GM19395 (cell line): Measurements from ENCODE around the gene RNF17.
"Not testable (repeated sequence)": the region's sequence is repeated elsewhere in the genome, so short reads cannot be mapped to it uniquely, and the experiment has no call there.

Experiments
- ATAC-seq: cut with Tn5 transposase; IDR thresholded peaks from one replicate; pipeline ENCODE4 v1.9.1; 2021; ENCODE audit warnings: mild to moderate bottlenecking, moderate library complexity; ENCODE audit not compliant: unreplicated experiment

Gene RNF17

DNA sequence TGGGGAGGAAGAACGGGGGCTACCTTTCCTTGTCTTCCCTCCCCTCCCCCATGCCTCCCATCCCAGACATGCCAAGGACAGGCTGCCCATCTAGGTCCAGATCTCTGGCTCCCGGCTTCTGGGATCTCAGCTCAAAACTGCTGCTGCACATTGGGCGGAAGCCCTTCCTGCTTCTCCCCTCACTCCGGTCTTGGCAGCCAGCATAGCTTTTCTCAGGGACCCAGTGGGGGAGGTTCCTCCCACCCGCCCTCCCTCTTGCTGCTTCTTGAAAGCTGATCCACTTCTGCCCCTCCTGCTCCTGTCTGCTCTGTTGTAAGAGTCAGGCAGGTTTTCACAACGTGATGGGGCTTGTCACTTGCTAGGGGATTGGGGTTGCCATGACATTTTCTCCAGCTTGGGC is 21.7 kb upstream of the RNF17 start:
- ATAC-seq, result no peak

DNA sequence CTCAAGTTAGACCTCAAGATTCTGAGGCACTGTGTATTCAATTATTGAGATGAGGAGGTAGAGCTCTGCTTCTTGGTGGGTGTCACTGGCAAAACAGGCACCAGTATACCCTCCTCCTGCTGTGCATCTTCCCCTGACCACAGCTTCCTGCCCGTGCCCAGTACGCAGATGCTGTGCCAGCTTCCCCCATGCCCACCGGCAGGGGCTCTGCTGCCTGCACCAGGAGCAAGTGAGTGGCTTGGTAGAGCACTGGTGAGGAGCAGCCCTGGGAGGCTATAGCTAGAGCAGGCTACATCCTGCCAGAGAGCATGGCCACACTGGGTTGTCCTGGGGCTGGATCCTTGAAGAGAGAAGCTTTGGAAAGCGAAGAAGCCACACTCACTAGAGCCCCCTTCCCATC is 21.0 kb upstream of the RNF17 start:
- ATAC-seq, result no peak

DNA sequence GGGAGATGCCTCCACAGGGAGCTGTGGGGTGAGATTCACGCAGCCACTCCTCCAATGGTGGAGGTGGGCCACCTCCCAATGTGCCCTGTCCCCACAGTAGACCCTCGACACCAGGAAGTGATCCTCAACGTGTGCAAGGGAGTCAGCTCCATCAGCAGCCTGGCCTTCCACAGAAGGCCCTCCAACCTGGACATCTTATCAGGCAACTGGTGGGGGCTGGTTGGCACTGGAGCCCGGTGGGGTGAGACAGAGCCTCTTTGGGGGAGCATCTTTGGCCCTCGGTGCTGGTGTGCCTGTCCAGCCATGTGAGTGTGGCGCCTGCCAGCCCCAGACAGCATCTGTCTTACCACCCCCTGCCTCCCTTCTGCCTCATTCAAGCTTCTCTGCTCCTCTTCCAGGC is 19.7 kb upstream of the RNF17 start:
- no peak for ATAC-seq

DNA sequence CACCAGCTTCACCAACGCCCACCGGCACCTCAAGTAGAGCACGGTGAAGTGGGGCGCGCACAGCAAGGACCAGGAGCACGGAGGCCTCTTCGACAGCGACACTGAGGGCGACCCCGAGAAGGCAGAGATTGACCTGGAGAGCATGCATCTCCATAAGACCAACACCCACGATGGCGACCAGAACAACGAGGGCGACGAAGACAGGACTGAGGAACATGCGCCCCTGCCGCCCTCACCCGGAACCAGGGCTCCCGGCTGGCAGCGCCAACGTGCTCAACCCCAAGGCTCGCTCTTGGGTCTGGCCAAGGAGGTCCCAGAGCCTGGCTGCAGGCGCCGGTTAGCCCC is 18.5 kb upstream of the RNF17 start:
- ATAC-seq, result no peak

DNA sequence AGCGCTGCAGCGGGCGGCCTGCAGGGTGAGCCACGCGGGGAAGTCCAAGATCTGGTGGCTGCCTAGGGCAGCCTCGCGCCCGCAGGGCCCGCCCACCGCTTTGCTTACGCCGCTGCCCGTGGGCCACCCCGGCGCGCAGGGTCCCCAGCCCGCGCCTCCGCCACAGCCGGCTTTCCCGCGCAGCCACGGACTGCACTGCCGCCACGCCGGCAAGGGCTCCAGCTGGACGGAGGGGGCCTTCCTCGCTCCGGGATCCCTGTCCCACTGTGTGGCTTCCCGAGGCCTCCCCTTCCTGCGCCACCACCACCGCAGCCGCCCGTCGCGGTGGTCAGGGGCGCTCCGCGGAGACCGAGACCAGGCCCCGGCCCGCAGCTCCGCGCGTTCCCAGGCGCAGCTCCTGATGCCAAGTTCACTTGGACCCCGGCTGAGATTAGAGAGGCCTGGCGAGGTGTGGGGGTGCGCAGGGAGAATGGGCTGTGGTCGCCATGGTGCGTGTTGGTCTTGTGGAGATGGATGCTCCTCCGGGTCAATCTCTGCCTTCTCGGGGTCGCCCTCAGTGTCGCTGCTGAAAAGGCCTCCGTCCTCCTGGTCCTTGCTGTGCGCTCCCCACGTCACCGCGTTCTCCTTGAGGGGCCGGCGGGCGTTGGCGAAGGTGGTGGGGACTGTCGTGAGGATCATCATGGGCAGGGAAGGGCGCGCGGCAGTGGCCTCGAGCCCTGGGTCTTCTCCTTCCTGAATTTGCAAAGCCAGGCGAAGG is 17.9 kb upstream of the RNF17 start:
- ATAC-seq, result no peak

DNA sequence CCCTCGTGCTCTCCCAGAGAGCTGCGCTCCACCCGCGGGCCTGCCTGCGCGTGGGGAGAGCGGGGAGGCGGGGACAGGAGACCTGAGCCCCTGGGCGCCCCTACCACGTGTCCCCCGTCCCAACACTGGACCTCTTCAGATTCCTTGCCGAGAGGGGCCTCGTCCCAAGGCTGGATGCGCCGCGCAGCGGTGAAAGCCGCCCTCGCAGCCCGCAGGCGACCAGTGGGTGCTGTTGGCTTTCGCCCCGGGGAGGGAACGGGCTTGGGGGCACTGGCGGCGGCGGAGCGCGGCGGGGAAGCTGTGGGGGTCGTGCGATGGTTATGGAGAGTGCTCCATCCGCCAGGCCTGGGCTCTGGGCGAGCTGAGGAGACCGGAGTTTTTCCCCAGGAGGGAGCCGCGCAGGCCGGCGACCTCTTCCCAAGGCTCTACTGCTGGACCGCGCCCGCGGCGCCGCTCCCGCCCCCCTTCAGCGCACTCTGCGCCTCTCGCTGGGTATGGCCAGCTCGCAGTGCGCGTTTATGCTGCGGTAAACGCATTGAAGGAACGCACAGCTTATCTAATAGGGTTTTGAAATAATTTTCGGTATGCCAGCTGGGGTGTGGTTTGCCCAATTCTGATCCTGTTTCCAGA is 17.2 kb upstream of the RNF17 start:
- ATAC-seq, result no peak

DNA sequence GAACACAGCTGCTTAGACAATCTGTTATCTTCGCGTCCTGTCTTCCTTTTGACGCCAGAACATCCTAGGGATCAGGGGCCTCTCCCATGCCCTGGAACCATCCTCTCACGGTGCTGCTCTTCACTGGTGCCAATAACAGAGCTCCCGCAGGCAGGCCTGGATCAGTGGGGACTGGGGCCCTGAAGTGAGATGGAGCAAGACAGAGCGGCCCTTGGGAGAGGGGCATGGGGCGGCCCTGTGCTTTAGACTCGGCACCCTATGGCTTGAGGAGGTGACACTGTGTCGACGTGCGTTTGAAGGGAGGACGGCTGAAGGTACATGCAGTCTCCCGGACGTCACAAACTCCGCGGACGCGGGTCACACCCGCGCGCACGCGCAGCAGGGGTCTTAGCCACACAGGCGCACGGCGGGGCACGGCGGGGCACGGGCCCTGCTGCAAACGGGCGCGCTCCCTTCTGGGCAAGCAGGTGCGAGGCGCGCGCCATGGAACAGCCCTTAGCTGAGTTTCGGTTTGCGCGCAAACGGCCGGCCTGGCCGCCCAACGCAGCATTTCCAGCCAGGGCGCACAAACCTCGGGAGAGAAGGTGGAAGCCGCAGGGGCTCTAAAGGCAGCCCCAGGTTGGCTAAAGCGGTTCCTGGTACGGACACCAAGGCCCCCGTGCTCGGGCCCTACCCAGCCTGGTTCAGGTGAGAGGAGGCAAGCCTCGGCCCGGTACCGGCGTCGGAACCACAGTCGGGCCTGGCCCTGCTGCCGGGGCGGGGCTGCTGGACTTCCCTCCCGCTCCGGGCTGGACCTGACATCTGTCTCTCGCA is 16.5 kb upstream of the RNF17 start:
- ATAC-seq, result no peak

DNA sequence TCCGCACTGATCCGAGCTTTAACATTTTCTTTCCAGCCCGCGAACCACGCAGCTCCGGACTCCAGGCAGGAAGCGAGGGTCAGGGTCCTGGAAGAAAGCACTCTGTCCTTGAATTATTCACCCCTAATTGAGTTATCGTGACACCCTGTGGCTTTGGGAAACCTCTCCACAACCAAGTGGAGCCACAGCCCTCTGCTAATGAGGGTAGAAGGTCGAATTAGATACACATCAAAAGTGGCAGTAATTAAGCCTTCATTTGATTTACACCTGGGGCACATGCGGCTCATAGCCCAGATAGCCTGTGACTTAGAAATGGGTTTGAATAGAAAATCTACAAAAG is 15.9 kb upstream of the RNF17 start:
- no peak for ATAC-seq

DNA sequence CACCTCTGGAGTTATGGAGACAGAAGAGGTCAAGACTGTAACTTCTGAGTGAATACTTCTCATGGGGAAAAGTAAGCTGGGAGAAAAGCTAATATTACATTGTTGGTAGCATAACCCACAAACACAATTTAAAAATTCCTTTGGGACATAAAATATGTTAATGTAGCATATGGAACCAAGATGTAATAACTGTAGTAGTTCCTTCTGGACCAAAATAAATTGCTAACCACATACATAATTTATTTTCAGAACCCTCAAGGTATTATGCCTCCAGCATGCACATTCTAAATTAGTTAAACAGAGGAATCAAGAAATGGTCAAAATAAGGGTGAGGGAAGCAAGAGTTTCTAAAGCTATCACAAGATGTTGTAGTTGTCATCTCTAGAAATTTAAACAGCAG is 4.8 kb upstream of the RNF17 start:
- ATAC-seq, result no peak

DNA sequence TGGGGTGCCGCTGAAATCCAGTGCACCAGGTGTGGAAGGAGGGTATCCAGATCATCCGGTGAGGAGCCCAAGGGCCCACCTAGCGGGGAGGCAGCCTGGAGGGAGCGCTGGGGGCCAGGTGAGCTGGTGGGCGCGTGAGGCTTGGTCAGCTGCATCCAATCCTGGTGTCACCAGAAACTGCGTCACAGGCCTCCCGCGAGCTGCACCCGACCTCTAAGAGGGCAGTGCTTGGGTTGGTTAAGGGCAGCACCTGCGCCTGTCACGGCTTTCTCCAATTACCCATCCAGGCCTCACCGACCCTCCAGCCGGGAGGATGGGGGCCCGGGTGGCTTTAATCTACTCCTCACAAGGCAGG is 284 bp downstream of the RNF17 start:
- no peak for ATAC-seq

DNA sequence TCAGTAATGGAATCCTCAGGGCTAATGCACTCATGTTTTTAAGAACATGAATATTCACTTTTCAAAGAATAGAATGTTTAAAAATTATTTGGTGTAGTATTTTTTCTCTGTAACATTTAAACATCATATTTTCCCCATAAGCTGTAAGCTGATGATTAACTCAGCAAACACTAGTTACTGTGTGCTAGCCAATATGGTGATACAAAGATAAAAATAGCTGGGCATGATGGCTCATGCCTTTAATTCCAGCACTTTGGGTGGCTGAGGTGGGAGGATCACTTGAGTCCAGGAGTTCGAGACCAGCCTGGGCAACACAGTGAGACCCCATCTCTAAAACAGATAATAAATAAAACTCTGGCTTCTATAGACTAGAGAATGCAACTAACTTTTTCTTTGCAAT is 13.2 kb downstream of the RNF17 start:
- no peak for ATAC-seq

DNA sequence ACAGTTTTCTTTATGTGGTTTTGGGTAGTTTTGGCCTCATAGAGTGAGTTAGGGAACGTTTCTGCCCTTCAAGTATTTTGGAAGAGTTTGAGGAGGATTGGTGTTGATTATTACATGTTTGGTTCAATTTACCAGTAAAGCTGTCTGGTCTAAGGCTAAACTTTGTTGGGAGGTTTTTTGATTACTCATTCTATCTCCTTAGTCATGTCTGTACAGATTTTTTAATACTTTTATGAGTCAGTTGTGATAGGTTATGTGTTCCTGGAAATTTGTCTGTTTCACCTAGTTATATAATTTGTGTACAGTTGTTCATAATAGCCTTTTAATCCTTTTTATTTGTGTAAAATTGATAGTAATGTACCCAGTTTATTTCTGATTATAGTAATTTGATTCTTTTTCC is 20.4 kb downstream of the RNF17 start:
- no peak for ATAC-seq

DNA sequence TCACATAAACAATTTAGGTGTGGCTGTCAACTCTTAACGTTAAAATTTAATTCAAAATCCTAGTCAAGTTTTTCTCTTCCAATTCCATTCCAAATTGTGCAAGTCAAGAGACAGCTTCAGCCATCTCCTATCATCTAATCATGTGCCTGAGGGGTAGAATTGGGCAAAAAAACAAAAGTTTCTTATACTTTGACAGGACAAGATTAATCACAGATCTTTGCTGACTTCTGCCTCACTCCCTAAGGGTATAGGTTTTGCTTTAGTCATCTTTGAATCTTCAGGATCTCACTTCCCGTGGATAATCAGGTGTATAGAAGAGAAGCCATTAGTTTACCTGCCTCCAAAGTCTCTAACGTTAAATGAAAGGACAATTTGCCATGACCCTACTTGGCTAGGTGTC is 24.6 kb downstream of the RNF17 start:
- no peak for ATAC-seq

DNA sequence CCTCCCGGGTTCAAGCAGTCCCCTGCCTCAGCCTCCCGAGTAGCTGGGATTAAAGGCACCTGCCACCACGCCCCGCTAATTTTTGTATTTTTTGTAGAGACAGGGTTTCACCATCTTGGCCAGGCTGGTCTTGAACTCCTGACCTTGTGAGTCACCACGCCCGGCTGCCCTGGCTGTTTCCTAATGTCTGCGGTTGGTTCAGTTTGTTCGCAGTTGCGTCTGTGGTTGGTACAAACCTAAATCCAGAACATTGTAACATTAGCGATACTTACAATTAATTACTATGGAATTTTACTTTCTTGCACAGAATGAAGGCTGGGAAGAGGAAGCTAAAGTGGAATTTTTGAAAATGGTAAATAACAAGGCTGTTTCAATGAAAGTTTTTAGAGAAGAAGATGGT is 38.1 kb downstream of the RNF17 start:
- no peak for ATAC-seq

DNA sequence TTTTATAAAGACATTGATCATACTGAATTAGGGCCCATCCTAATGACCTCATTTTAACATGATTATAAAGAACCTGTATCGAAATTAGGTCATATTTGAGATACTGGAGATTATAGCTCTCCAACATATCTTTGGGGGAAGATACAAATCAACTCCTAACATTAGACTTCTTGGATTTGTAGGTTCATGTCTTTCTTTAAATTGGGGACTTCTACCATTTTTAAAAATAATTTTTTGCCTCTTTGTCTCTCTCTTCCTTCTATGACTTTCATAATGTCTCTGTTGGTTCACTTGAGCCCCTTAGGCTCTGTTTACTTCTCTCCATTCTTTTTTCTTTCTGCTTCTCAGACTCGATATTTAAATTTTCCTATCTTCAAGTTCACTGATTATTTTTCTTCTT is 57.2 kb downstream of the RNF17 start:
- no peak for ATAC-seq

DNA sequence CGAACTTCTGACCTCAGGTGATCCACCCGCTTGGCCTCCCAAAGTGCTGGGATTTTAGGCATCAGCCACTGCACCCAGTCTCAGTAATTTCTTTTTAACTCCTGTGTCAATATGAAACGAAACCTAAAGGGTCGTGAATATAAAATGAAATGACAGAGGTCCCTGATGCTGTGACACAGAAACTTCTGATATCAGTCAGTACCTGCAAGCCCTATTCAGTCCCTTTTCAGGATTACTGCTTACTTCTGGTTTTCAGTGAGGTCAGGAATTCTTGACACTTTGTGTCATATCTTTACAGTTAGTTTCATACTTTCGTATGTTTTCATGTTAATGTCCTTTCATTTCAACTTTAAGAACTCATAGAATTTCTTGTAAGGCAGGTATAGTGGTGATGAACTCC is 58.7 kb downstream of the RNF17 start:
- ATAC-seq, result no peak

DNA sequence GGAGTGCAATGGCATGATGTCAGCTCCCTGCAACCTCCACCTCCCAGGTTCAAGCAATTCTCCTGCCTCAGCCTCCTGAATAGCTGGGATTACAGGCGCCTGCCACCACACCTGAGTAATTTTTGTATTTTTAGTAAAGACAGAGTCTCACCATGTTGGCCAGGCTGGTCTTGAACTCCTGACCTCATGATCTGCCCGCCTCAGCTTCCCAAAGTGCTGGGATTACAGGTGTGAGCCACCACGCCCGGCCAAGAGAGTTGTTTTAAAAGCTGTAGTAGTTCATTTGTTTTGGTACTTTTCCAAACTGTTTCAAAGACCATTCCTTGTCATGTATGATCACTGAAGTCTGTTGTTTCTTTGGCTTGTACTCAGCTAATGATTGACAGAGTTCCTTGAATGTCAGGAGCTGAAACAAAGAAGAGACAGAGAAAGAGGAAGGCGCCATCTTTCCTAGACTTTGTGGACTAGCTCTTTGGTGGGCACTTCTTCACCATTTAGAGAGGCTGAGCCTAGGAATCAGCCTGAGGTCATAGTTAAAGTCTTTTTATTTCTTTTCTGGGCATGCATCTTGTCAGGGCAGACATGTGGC is 59.2 kb downstream of the RNF17 start:
- not testable (repeated sequence) for ATAC-seq

DNA sequence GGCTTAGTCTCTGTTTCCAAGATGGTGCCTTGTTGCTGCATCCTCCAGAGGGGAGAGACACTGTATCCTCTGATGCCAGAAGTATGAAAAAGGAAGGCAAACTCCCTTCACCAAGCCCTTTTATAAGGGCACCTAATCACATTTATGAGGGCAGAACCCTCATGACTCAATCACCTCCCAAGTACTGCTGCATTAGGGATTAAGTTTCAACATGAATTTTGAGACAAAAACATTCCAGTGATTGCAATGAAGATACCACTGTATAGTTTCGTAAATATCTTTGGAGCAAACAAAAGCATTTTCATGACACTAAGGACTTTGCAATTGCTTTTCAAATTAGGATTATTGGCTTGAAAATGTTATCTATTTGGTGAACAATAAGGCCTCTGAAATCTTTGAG is 63.8 kb downstream of the RNF17 start:
- no peak for ATAC-seq

DNA sequence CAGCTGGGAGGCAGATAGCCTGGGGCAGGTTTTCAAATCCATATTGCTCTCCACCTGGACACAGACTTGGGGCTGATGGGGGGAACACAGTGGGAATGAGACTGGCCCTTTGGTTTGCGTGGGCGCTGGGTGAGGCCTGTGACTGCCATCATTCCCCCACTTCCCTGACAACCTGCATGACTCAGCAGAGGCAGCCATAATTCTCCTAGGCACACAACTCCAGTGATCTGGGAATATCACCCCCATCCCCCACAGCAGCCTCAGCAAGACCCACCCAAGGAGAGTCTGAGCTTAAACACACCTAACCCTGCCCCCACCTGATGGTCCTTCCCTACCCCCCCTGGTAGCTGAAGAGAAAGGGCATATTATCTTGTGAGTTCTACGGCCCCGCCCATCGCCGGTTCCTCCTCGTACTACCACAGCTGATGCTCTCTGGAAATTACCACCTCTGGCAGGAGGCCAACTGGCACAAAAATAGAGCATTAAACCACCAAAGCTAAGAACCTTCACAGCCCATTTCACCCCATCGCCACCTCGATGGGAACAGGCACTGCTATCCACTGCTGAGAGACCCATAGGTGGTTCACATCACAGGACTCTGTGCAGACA is 71.0 kb downstream of the RNF17 start:
- ATAC-seq, result no peak

DNA sequence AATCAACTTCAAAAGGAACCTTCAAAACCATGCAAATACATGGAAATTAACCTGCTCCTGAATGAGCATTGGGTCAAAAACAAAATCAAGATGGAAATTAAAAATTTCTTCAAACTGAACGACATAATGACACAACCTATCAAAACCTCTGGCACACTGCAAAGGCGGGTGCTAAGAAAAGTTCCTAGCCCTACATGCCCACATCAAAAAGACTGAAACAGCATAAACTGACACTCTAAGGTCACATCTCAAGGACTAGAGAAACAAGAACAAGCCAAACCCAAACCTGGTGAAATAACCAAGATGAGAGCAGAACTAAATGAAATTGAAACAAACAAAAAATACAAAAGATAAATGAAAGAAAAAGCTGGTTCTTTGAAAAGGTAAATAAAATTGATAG is 73.6 kb downstream of the RNF17 start:
- ATAC-seq, result not testable (repeated sequence)

DNA sequence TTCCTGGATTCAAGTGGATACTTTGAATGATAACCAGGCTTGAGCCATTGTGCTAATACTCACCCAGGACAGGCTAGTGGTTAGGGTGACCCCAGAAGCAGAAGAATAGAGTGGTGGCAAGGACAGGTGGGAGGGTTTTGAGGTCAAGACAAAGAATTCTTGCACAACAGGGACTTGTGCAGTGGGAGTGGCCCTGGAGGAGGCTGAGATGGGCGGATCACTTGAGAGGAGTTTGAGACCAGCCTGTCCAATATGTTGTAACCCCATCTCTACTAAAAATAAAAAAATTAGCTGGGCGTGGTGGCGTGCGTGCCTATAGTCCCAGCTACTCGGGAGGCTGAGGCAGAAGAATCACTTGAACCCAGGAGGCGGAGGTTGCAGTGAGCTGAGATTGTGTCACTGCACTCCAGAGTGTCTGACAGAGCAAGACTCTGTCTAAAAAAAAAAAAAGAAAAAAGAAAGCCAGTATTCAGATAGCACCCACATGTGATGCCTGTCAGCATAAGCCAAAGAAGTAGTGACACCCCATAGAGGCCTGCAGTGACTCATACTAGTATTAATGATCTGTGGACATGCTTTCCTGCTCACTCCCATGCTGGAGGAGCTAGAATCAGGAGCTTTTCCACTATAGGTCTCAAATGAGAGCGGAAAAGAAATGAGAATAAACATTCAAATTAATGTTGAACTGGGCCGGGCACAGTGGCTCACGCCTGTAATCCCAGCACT is 78.7 kb downstream of the RNF17 start:
- no peak for ATAC-seq
